Amygdala (tissue), 56 donors: ENCODE data around the gene TPPP.
"Not testable (repeated sequence)": the region's sequence is repeated elsewhere in the genome, so short reads cannot be mapped to it uniquely, and the experiment has no call there.

Experiments used
- DNase-seq, 56 donors: peaks; one replicate each; lab custom pipeline; 2025; lab: John Stamatoyannopoulos, UW

TPPP gene

DNA sequence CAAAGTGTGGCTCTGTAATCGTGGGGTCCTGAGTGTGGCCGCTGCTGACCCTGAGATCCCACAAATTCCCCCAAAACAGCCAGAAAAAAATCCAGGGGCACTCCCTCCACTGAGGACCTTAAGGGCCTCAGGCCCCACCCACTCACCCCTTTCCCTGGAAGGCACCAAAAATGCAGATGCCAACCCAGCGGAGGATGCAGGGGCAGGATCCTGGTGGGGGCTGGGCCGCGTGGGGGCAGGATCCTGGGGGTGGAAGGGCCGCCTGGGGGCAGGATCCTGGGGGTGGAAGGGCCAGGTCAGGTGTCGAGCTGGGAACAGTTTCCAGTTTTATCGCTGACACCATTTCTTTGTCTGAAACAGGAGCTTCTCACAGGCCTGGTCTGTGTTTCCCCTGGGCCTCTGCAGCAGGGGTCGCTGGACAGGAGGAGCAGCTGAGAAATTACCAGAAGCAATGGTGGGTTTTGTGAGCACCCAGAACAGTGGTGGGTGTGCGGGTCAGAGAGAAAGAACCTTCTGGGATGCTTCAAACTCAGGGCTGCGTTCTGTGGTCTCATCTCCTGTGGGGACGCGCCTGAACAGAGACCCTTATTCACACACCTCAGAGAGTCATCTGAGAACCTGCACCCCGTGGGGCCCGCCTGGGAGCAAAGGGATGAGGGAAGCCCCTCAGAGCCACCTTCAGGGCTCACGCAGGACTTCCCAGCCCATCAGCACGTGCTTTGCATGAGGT lies 13.8 kb downstream of the TPPP start:
- DNase-seq, result not testable (repeated sequence)

DNA sequence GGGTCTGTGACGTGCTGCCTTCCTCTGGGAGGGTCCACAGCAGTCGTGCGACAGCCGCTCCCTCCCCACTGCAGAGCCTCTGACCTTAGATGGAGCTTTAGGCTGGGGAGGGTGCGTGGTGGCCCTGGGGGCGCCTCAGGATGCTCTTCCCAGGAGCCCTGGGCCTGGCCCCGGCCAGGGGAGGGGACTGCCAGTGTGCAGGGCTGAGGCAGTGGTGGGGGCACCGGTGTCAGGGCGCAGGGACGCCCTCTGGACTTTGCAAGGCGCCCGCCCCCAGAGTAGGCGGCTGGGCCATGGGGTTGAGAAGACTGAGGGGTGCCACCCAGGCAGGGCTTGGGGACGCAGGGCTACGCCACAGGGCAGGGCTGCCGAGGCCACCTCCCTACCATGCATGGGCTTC lies 14.6 kb downstream of the TPPP start:
- DNase-seq, result not testable (repeated sequence)

DNA sequence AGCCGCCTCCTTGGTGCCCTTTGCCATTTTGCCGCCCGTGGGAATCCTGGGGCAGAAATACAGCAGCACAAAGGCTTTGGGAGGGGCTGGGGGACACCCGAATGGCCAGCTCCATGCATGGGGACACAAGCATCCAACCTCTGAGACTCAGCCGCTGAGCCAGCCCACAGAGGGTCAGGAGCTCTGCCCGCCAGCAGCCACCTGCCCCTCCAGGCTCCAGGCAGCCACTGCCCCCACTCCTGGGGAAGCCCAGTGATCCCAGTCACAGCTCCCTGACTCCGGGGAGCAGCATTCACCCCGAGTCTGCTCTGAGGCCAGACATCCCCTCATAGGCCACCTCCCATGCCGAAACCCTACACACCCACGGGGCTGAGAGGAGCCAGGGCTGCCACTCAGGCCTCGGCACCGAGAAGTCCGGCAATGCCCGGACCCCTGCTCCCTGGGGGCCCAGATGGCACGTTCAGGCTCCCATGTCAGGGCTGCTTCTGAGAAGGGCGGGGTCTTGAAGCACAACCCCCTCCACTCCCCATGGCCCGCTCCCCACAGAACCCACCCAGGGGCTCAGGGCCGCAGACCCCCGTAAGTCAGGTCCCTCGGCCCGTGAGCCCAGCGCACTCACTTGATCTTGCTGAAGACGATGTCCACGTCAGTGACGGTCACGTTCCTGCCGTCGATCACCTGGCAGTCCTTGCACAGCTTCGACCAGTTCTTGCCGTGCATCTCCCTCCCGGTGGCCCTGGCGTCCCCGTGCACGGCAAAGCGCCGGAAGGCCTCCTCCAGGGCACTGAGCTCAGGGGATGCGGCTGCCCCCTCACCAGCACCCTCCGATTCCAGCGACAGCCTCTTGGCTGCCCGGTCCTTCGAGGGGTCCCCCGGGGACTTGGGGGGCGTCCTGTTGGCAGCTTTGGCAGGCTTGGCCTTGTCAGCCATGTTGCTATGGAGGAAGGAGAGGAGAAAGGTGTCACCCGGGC lies 15.7 kb downstream of the TPPP start:
- DNase-seq, result no peak

DNA sequence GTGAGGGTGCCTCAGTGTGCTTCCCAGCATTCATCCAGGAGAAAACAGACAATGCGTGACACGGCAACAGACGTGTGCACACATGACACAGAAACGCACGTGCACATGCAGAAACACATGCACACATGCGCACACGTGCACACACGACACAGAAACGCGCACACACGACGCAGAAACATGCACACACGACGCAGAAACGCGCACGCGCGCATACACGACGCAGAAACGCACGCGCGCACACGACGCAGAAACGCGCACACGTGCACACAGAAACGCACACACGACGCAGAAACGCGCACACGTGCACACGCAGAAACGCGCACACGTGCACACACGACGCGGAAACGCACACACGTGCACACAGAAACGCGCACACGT lies 16.5 kb downstream of the TPPP start:
- DNase-seq, result no peak

DNA sequence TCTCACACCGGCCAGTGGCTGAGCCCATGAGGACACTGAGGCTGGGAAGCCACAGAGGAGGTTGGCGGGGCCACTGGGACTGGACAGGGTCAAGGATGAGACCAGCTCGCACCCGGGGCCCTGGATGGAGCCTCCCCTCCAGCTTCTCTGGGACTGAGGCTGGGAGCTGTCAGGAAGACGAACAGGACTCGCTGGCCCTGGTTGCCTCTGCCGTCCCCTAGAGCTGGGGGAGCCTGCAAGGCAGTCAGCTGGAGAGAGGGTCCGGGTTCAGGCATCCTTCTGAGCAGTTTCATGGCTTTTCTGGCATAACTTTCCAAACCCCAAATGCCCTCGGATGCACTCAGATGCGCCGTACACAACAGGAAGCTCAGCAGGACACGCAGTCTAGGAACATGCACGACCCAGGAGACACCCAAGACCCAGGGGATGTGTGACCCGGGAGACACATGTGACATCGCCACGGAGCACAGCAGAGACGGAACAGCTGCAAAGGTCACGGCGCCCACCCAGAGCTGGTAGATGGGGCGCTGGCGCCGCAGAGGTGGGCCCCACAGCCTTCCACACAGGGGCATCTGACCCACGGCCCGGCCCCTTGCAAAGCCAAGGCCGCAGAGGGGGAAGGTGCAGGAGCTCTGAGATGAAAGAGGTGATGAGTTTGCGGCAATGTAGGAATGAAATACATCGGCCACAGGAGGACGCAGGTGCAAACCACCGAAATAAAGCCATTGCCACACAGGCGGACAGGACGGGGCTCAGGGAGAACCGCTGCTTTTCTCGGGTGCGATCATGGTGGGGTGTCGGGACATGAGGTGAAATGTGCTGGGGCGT lies 17.1 kb downstream of the TPPP start:
- no peak for DNase-seq

DNA sequence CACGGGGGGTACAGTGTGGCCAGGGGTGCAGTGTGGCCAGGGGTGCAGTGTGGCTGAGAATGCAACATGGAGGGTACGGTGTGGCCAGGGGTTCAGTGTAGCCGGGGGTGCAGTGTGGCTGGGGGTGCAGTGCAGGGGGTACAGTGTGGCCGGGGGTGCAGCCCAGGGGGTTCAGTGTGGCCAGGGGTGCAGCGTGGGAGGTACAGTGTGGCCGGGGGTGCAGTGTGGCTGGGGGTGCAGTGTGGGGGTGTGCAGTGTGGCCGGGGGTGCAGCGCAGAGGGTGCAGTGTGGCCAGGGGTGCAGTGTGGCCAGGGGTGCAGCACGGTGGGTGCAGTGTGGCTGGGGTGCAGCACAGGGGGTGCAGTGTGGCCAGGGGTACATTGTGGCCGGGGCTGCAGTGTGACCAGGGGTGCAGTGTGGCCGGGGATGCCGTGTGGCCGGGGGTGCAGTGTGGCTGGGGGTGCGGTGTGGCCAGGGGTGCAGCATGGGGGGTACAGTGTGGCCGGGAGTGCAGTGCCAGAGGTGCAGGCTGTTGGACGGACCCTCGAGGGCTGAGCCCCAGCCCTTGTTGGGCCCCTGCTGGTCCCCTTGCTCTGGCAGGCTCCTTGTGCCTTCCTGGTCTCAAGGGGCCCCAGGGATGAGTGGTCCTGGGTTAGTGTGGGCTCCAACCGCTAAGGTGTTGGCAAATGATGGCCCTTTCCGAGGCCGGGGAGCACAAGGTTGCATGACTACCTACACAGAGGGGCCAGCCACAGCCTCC lies 17.9 kb downstream of the TPPP start:
- no peak for DNase-seq

DNA sequence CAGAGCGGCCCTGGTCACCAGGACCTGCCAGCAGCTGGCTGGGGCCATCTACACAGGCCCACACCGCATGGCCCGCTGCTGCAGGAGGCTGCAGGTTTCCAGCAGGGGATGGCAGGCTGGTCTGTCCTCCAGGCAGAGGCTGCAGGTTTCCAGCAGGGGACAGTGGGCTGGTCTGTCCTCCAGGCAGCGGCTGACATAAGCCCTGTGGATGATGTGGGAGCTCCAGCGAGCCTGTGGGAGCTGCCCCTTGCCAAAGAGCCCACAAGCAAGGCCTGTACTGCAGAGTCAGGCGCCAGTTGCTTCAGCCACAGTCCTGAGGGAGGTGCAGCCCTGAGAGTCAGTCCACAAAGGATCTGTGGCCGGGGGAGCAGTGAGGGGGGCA lies 18.5 kb downstream of the TPPP start:
- peak in 18 of 56 donors; percentile 27 to 83 (median 46) for DNase-seq

DNA sequence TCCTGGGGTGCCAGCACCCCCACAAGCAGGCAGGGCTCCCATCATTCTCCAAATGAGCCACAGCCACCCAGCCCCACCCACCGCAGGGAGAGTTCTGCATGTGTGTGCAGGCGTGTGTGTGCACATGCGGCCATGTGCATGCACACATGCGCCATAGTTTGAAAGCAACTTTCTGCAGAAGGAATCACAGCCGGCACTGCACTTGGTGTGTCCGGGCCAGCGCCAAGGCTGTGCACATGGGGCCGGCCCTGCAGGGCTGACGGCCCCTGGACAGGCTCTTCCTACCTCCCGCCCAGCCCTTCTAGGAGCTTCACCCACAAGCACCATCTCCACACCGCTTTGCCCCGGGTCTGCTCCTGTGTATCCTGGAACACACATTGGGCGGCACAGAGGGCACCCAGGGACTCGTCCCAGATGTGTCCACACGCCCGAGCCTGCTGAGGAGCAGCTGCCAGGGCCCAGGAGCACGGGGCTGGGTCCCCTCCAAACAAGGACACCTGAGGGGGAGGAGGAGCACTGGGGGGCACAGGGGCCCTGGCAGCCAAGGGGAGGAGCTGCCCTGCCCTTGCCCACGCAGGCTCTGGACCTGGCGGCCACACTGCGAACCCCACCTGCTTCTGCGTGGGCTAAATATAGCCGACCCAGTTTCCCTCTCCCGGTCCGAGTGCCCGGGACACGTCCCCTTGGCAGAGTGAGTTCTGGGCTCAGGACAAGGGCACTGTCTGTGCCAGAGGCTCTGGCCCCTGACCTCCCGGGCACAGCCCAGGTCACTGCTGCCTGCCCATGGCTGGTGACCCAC lies 19.1 kb downstream of the TPPP start:
- DNase-seq, result peak in 5 of 56 donors; percentile 26 to 59 (median 38)

DNA sequence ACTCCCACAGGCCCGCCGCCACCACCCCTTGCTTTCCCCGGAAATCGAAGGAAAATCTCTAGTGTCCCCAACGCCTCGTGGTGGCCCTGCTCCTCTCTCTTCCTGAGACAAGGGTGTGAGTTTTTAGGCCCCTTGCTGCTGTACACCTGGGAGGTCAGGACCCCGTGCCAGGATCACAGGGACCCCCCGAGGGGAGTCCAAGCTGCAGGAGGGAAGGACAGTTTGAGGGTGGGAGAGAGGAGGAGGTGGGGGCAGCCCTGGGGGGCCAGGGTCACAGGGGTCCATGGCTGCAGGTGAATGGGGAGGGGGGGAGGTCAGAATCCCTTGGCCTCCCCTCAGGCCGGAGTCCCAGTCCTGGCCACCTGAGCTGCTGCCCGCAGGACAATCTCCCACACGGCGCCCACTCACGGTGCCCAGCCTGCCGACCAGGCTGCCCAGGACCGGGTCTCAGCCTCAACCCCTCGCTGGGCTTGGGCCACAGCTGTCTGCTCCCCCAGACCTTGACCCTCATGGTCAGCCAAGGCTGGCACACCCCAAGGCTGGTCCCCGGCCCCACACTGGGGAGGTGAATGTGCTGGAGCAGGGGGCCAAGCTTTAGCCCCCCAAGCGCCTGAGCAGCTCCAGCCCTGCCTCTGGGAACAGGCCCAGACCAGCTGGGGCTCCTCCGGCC lies 19.9 kb downstream of the TPPP start:
- DNase-seq, result no peak

DNA sequence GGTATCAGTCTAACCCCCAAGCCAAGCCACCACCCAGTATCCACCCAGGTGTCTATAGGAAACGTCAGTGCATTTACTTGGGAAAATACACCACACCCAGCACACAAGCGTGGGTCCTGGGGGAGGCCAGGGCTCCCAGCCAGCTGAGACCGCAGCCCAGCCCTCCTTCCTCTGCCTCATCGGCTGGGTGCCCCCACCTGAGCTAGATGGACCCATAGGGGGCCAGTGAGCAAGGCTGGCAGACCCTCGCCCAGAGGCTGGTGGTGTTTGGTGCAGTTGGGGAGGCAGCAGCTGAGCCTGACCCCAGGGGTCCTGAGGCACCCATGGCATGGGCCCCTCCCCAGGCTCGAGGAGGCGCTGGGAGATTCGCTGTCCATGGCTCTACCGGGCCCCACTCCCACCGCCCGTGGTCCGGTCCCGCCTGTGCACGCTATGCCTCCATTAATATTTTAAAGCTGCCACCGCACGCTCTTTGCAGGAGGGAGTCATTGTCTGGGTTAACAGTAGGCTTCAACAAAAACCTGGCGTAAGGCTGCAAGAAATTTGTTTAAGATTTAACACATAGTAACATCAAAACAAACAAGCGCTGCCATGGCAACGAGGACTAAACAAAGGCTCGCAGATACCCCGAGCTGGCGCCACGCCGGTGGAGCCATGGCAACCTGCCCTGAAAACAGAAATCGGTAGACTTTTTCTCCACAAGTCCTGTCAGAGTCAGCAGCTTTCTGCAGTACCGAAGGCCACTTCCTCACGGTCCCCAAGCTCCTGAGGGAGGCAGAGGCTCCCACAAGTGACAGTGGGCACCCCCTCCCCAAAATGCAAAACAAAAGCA lies 20.6 kb downstream of the TPPP start:
- DNase-seq, result peak in 49 of 56 donors; percentile 9 to 88 (median 58)

DNA sequence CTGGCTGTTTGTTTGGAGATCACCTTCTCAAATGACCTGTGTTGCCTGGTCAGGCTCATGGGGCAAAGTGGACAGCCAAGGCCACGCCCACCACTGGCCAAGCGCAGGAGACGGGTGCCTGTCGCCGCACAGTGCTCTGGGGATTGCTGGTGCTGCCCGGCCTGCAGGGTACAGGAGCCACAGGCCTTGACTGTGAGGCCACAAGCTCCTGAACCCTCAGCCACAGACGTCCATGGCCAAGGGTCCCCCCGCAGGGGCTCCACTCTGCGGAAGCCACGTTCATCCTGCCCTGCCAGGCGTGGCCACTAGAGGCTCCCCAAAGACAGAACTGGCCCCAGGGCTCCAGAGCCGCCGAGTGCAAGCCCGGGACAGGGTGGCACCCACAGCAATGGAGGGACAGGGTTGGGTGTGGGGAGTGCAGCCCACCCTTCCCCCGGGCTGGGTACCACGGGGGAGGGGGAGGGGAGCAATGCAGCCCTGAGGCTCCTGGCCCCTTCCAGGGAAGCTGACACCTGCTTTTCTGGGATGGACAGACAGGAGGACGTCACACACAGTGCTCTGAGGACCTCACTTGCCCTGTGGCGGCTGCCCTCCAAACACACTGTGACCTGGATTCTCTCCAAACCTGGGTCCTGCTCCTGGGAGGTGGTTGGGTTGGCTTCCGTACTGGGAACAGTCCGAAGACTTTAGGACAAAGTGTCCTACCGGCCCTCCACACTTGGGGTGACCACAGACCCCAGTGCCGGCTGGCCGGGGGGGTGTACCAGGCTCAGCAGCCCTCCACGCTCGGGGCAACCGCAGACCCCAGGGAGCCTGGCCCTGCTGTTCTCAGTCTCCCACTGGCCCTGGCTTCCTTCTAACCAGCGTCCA lies 21.5 kb downstream of the TPPP start:
- DNase-seq, result peak in 53 of 56 donors; percentile 17 to 87 (median 67)

DNA sequence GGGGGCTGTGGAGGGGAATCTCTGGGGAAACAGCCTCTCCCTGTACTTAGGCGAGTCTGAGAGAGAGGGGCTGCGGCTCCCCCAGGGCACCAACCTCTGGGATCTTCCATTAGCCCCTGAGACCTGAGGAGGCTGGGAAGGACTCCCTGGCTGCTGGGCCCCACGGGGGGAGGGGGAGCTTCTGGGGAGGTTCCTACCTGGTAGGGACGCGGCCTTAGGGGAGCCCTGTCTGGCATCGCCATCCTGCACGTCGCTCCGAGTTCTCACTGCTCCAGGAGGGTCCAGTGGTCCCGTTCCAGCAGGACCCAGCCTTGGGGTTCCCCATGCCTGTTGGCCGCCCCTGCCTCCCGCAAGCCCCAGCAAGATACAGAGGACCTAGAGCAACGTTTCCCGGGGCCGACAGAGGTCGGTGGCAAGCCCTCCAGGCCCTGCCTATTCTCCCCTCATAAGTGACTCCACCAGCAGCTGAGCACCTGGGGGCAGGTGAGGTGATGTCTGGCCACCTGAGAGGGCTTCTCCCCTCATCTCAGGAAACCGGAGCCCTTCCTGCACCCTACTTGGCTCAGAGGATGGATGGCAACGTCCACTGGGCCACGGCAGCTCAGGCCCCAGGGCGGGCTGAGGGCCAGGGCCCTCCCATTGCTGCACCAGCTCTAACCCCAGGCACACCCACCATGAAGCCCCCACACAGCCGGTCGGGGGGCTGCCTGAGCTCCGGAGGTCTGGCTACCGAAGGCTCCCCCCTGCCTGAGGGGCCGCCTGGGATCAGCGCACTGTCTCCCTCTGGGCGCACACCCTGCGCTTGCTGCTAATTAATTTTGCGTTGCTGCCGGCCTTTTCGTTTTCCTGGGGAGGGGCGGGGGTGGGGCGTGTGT lies 22.5 kb downstream of the TPPP start:
- DNase-seq, result no peak

DNA sequence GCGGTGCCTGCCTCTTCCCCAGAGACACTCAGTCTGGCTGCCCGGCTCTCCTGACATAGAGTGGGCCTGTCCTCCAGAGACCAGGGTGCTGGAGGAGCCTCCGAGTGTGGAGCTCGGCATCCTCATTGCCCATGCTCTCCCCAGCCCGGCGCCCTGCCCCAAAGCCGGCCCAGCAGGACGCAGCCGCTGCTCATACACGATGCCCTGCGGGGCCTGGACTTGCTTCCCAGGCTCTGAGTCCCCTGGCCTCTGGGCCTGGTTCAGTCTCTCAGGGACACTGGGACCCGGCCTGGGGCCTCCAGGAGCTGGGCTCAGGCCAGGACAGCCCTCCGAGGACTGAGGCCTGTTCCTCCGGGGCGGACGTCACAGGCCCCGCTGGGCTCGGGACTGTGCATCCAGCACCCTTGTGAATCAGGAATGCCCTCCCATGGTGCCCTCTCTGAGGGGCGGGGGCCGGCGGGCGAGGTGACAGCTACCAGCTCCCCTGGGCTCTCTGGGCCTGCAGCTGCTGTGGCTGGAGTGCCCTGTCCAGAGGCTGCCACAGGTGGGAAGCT lies 23.2 kb downstream of the TPPP start:
- peak in 6 of 56 donors; percentile 54 to 82 (median 67) for DNase-seq

DNA sequence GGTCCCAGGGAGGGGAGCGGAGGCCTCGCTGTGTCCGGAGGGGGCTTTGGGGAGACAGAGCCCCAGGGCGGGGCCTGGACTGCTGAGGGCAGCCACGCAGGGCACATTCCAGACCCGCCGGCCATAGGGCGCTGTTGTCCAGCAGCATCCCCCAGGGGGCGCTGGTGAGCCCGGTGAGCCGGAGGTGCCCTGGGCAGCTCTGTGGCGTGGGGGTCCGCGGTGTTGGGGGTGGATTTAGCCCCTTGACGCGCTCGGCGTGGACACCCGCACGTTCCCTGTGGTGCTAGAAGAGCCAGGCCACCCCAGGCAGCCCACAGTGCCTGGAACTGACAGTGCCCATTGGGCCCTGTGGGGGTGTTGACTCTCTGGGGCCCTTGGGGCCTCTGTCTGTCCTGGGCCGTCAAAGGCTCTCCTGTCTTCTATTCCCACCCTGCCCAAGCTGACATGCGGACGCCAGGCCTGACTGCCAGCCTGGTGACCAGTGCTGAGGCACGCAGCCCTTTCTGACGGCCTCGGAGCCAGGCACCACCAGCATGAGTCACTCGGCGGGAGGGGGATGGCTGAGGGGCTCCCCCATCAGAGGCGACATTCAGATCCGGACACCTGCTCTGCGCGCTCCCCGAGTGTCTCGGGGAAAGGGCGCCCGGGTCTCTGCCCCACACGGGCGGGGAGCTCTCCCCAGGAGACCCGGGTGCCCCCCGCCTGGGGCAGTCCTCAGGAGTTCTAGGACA lies 23.9 kb downstream of the TPPP start:
- DNase-seq, result peak; percentile 47 to 98 (median 90)
